HG03460 (cell line): ENCODE data around the gene XCR1.

Experiments used
- ATAC-seq: cut with Tn5 transposase; IDR thresholded peaks from one replicate; pipeline ENCODE4 v1.9.1; 2021; ENCODE audit not compliant: unreplicated experiment

XCR1 gene

GRCh38 chr3:45984331-45985312 lies 42.7 kb downstream of the XCR1 start:
- ATAC-seq = no peak

GRCh38 chr3:45983770-45984169 lies 43.5 kb downstream of the XCR1 start:
- ATAC-seq = no peak

DNA sequence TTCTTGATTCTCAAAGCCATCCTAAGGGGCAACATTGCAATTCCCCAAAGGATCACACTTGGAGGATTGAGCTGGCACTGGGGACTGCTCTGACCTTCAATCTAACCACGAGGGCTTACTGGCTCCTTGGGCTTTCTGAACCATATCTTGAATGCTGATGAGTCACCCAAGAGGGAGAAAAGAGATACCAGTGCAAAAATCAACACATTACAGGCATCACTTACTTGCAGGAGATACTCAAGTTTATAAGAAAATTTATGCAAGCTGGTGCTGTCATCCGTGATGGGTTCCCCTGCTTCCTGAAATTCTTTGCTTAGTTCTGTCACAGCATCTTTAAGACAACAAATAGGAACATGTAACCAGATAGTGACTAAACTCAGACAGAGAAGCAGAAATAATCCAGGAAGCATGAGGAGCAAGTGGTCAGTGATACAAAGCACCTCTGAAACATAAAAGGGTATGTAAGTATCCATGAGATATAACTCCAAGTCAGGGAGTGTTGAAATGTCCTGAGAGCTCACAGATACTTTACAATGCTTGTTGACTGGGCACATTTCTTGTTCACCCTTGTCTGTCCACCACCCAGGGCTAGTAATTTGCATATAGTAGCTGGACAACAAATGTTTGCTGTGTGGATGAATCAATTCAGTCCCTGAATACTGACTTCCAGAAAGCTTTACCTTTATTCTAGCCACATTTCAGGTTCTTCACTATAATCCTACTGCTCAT lies 45.8 kb downstream of the XCR1 start:
- no peak for ATAC-seq

DNA sequence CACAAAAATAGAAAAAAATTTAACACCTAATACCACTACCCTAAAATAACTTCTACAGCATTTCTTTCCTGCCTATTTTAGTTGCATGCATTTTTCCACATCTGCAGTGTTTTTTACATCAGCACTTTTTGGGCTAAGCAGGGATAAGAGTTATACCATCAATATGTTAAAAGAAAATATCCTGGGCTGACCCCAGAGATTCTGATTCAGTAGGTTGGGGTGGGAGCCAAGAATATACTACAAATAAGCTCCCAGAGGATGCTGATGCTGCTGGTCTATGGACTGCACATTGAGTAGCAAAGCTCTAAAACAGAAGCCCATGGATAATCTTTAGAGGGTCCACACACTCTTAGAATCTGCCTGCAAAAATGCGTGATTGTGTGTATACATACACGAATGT lies 46.5 kb downstream of the XCR1 start:
- ATAC-seq = no peak

DNA sequence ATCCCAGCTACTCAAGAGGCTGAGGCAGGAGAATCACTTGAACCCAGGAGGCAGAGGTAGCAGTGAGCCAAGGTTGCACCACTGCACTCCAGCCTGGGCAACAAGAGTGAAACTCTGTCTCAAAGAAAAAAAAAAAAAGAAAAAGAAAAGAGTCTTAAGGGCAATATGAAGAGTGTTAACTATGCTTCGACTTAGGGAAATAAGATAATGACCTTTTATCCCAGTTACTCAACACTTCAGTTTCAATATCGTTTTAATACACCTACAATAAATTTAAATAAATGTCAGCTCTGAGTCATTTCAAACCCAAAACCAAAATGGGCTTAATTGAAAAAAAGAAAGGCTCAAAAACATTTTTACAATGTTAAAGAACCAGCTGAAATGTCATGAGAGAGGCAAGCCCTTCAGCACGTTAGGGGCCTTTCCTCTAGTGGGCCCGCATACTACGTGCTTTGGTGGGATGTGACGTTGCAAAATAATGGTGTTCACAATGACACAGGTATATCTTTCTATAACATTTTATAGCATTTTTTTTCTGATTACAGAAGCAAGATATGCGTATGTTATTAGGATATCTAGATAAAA lies 47.0 kb downstream of the XCR1 start:
- no peak for ATAC-seq

GRCh38 chr3:45979378-45979777 lies 47.9 kb downstream of the XCR1 start:
- ATAC-seq = no peak

DNA sequence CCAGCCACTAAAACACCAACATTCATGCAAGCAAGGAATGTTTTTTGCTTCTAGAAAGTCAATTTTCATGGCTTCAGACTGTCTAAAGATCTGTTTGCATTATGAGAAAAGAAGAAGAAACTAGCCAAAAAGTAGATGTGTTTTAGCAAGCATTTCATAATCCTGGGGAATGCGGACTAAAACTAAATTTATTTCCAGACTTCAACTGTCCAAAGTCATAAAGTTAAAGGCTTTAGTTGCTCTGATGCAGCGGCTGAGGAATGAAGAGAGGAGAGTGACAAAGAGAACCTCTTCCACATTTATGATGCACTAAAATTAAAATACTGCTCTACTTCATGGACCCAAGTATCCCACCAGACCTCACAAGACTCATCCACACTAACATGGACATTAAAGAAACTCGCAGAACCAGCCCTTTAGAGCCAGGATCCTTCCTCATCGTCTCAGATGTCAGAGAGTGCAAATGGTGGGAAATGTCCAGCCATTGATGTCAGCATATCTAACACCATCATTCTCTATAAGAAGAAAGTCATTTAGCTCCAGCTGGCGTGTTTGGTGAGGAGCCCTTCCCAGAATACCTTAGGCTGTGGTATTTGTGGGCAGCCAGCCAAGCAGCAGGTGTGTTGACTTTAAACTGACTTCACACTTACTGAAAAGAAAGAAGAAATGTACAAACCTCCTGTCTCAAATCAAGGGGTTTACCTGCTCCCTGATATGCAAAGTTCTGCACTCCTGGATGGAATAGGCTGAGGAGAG lies 49.1 kb downstream of the XCR1 start:
- no peak for ATAC-seq

GRCh38 chr3:45976191-45977091 lies 50.8 kb downstream of the XCR1 start:
- ATAC-seq = no peak

- ATAC-seq = no peak
These were observed 51.6 kb downstream of the XCR1 start for GRCh38 chr3:45975686-45976085.

DNA sequence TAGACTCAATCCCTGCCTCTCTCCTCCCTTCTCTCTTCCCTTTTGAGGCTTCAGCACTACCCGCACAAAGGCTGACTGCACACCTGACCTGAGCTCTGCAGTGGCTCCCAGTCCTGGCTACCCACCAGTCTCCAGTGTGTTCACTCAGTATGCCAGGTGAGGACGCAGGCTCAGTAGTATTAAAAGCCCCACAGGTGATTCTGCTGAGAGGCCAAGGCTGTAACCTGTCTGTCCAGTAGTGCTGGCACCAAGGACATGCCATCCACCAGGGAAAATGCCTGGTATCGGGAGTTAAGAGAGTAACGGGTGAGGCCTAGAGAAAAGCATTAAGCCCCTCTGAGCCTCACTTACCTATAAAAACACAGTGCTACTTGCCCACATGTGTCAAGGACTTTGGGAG lies 52.6 kb downstream of the XCR1 start:
- no peak for ATAC-seq

- no peak for ATAC-seq
These were observed 54.5 kb downstream of the XCR1 start for GRCh38 chr3:45972534-45973402.

- ATAC-seq = no peak
These were observed 57.3 kb downstream of the XCR1 start for GRCh38 chr3:45969953-45970352.

- ATAC-seq = no peak
These were observed 58.2 kb downstream of the XCR1 start for GRCh38 chr3:45969116-45969515.

DNA sequence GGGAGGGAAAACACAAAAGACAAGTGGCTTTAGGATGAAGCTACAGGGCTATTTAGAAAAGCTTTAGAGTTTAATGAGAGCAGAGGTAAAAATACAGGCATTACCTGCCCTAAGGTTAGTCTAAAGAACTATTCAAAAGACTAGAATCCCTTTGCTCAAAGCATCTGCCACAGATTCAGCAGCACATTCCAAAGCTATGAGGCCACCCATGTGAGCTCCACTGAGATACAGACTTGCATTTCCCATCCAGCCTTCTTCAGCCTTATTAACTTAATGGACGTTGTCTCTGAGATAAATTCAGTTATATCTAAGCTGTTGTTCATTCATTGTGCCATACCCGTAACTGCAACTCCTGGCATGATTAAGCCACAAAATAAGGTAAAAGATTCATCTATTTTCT lies 58.6 kb downstream of the XCR1 start:
- ATAC-seq = no peak

- no peak for ATAC-seq
These were observed 59.1 kb downstream of the XCR1 start for GRCh38 chr3:45968149-45968548.

DNA sequence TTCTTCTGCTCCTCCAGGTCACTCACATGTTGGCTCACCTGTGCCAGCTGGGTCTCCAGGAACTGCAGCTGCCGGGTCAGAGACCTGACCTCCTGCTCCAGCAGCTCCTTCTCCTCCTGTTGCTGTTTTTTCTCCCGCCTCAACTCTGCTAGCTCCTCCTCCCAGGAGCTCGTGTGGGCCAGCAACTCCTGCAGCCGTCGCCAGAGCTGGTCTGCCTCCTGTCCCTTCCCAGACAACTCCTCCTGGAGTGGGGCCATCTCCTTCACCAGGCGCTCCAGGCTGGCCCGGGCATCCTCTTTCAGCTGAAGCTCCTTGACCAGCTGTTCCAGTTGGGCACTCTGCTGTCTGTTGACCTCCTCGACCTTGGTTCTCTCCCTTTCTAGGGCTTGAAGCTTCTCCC lies 59.6 kb downstream of the XCR1 start:
- ATAC-seq = no peak
